Calu3 (cell line): Measurements from ENCODE around the gene AGBL1. TPM values are rescaled to one million over a fixed set of nuclear protein-coding genes. Genes with fewer than 3 reads are reported as not detected.

Experiments
- BruUV-seq: library from RNA; stranded (reverse); fragments of 400-500 nt; replicated peaks from 2 replicates; lab custom pipeline; 2021; lab: Mats Ljungman, UMichigan
- CTCF ChIA-PET: fragments of 300-600 bp; sonication (Branson Sonifier 250); formaldehyde crosslinking; loops from one replicate; lab custom pipeline; 2022; ENCODE audit warnings: antibody characterized with exemption; lab: Charles Lee
- DNase-seq: peaks from one replicate; pipeline ENCODE4 v3.0.0; 2022
- H3K27ac Mint-ChIP-seq: one replicate; pipeline ENCODE4 v1.8.0; 2022; ENCODE audit warnings: mixed read lengths; ENCODE audit not compliant: unreplicated experiment
- H3K27me3 Mint-ChIP-seq: one replicate; pipeline ENCODE4 v1.8.0; 2022; ENCODE audit warnings: mixed read lengths; ENCODE audit not compliant: unreplicated experiment
- H3K36me3 Mint-ChIP-seq: one replicate; pipeline ENCODE4 v1.8.0; 2022; ENCODE audit warnings: mild to moderate bottlenecking, moderate library complexity, mixed read lengths; ENCODE audit not compliant: insufficient read depth, unreplicated experiment
- H3K4me1 Mint-ChIP-seq: one replicate; pipeline ENCODE4 v1.8.0; 2022; ENCODE audit warnings: mild to moderate bottlenecking, low read depth, mixed read lengths; ENCODE audit not compliant: unreplicated experiment
- H3K4me3 Mint-ChIP-seq: one replicate; pipeline ENCODE4 v1.8.0; 2022; ENCODE audit warnings: mild to moderate bottlenecking, low read depth, moderate library complexity, mixed read lengths; ENCODE audit not compliant: unreplicated experiment
- H3K9me3 Mint-ChIP-seq: one replicate; pipeline ENCODE4 v1.8.0; 2022; ENCODE audit warnings: low read depth, mixed read lengths; ENCODE audit not compliant: unreplicated experiment
- intact Hi-C: fragments of 100-400 bp; cut with micrococcal nuclease; formaldehyde crosslinking; loops from one replicate; pipeline ENCODE4 v1.10.0; 2022; ENCODE audit not compliant: unreplicated experiment
- total RNA-seq: library from RNA; stranded (reverse); gene quantifications from 2 replicates; pipeline ENCODE4 v1.2.3, GENCODE V29; 2022
- TF ChIP-seq, protein P1 (sequence below): fragments of 200-600 bp; IDR thresholded peaks from one replicate; pipeline ENCODE4 v1.8.0; 2022; ENCODE audit warnings: antibody characterized with exemption; ENCODE audit not compliant: unreplicated experiment

AGBL1 gene
- total RNA-seq, 1 experiment from 2014 or later: not detected

- Mint-ChIP-seq H3K27ac (no peak overlapping the region), H3K9me3 (peaks cover 6% of the 10 kb centered on the region), H3K27me3 (no peaks in the 10 kb centered on the region), H3K36me3 (no peaks in the 10 kb centered on the region), H3K4me1 (no peaks in the 10 kb centered on the region), H3K4me3 (no peak overlapping the region)
- TF ChIP-seq, protein P1, sequence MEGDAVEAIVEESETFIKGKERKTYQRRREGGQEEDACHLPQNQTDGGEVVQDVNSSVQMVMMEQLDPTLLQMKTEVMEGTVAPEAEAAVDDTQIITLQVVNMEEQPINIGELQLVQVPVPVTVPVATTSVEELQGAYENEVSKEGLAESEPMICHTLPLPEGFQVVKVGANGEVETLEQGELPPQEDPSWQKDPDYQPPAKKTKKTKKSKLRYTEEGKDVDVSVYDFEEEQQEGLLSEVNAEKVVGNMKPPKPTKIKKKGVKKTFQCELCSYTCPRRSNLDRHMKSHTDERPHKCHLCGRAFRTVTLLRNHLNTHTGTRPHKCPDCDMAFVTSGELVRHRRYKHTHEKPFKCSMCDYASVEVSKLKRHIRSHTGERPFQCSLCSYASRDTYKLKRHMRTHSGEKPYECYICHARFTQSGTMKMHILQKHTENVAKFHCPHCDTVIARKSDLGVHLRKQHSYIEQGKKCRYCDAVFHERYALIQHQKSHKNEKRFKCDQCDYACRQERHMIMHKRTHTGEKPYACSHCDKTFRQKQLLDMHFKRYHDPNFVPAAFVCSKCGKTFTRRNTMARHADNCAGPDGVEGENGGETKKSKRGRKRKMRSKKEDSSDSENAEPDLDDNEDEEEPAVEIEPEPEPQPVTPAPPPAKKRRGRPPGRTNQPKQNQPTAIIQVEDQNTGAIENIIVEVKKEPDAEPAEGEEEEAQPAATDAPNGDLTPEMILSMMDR: no peak
- BruUV-seq: no TSS peak
- CTCF ChIA-PET: no interaction called here
- intact Hi-C loops: no loop called here
- no peak for DNase-seq
These were observed 716.9 kb downstream of the AGBL1 start for GRCh38 chr15:86796521-86796920.

DNA sequence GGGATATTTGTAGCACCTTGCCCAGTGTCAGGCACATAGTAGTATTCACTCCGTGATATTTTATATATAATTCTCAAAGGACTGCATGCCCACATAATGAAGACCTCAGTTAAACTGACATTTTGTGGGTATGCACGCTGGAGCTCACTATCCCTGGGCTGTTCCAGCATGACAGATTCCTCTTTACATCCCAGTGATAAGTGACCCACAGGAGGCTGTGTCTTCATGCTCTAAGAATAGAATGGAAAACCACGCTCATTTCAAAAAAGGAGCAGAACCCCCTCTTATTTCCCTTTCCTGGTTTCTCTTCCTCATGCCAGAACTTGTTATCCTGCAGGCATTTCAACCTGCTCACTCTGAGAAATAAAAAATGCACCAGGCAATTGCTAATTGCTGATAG, 717.5 kb downstream of the AGBL1 start:
- DNase-seq: no peak
- H3K36me3 Mint-ChIP-seq: no peaks in the 10 kb centered on the region
- peaks cover 6% of the 10 kb centered on the region for H3K9me3 Mint-ChIP-seq
- no TSS peak for BruUV-seq
- no peak overlapping the region for H3K27ac Mint-ChIP-seq
- CTCF ChIA-PET: no interaction called here
- no peaks in the 10 kb centered on the region for H3K27me3 Mint-ChIP-seq
- H3K4me3 Mint-ChIP-seq: no peak overlapping the region
- no peaks in the 10 kb centered on the region for H3K4me1 Mint-ChIP-seq
- intact Hi-C loops: no loop called here
- TF ChIP-seq, protein P1: no peak

- Mint-ChIP-seq H3K27me3 (no peaks in the 10 kb centered on the region), H3K36me3 (no peaks in the 10 kb centered on the region), H3K9me3 (peaks cover 9% of the 10 kb centered on the region), H3K27ac (no peak overlapping the region), H3K4me3 (no peak overlapping the region), H3K4me1 (no peaks in the 10 kb centered on the region)
- no peak for DNase-seq
- no TSS peak for BruUV-seq
- CTCF ChIA-PET: no interaction called here
- intact Hi-C loops: no loop called here
- TF ChIP-seq, protein P1: no peak
These were observed 719.6 kb downstream of the AGBL1 start for GRCh38 chr15:86799226-86799625.

DNA sequence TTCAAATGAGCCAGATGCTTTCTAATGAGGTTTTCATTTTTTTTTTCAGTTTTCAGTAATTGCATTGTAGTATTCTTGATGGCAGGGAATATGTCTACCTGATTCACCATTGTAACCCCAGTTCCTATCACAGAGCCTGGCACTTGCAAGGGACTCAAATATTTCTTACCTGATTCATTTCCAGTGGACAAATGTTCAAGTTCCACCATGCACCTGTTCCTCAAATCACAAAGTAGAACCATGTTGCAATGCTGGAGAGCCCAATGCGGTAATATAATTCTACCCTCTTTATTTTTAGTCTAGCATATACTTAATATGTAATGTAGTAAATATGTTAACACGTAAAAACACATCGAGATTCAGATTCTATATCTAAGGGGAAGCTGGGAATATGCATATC, 722.6 kb downstream of the AGBL1 start:
- CTCF ChIA-PET: no interaction called here
- Mint-ChIP-seq H3K27me3 (no peaks in the 10 kb centered on the region), H3K4me1 (no peaks in the 10 kb centered on the region), H3K27ac (no peak overlapping the region), H3K4me3 (no peak overlapping the region), H3K36me3 (no peaks in the 10 kb centered on the region), H3K9me3 (peaks cover 9% of the 10 kb centered on the region)
- intact Hi-C loops: no loop called here
- no TSS peak for BruUV-seq
- TF ChIP-seq, protein P1: no peak
- no peak for DNase-seq
